D721Med (cell line): ENCODE data around the gene ANXA6.

Source experiments
- DNase-seq: peaks from one replicate; pipeline ENCODE4 v3.0.0; 2011; ENCODE audit warnings: low spot score; ENCODE audit not compliant: insufficient read length
- FAIRE-seq: peaks from 2 replicates; lab custom pipeline; 2011; peaks lifted over from hg19 to GRCh38; lab: Jason Lieb, UNC
- TF ChIP-seq, protein P1 (sequence below): IDR thresholded peaks from 2 replicates; pipeline ENCODE4 v1.5.1; 2012; ENCODE audit warnings: mild to moderate bottlenecking, control low read depth; ENCODE audit not compliant: insufficient read depth; ENCODE audit errors: missing control alignments

The ANXA6 gene

DNA sequence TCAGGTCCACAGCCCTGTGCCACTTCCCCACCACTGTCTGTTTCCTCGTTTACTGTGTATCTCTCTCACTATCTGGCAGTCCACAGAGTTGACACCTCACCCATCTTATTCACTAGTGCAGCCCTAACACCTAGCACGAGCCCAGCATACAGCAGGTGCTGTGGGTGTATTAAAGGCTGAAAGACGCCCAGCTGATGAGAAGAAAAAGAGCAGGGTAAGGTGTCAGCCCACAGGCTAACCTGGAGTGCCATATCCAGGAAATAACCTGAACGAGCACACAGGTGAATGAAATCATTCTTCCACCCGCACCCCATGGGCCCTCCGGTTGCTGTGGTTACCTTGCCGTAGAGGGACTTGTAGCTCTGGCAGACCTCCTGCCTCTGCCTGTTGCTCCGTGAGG lies 18.6 kb downstream of the ANXA6 start:
- DNase-seq (no peak), FAIRE-seq (no peak)
- TF ChIP-seq, protein P1, sequence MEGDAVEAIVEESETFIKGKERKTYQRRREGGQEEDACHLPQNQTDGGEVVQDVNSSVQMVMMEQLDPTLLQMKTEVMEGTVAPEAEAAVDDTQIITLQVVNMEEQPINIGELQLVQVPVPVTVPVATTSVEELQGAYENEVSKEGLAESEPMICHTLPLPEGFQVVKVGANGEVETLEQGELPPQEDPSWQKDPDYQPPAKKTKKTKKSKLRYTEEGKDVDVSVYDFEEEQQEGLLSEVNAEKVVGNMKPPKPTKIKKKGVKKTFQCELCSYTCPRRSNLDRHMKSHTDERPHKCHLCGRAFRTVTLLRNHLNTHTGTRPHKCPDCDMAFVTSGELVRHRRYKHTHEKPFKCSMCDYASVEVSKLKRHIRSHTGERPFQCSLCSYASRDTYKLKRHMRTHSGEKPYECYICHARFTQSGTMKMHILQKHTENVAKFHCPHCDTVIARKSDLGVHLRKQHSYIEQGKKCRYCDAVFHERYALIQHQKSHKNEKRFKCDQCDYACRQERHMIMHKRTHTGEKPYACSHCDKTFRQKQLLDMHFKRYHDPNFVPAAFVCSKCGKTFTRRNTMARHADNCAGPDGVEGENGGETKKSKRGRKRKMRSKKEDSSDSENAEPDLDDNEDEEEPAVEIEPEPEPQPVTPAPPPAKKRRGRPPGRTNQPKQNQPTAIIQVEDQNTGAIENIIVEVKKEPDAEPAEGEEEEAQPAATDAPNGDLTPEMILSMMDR = no peak

DNA sequence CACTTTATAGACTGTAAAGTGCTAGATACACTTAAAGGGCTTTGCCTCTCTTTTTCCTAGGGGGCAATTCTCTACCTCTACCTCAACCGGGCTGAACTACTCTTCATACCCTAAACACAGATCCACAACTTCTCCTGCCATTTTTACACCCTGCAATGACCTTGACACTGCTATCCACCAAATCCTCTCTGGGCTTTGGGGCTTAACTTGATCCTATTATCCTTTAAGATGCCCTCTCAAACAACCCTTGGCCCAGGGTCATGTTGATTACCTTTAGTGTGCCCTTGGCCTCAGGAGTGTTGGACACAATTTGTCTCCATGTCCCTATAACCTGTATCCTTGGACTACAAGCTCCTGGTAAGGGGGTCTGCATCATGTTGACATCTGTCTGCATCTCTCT lies 19.5 kb downstream of the ANXA6 start:
- DNase-seq = peak; percentile 51
- no peak for FAIRE-seq
- TF ChIP-seq, protein P1 = no peak

DNA sequence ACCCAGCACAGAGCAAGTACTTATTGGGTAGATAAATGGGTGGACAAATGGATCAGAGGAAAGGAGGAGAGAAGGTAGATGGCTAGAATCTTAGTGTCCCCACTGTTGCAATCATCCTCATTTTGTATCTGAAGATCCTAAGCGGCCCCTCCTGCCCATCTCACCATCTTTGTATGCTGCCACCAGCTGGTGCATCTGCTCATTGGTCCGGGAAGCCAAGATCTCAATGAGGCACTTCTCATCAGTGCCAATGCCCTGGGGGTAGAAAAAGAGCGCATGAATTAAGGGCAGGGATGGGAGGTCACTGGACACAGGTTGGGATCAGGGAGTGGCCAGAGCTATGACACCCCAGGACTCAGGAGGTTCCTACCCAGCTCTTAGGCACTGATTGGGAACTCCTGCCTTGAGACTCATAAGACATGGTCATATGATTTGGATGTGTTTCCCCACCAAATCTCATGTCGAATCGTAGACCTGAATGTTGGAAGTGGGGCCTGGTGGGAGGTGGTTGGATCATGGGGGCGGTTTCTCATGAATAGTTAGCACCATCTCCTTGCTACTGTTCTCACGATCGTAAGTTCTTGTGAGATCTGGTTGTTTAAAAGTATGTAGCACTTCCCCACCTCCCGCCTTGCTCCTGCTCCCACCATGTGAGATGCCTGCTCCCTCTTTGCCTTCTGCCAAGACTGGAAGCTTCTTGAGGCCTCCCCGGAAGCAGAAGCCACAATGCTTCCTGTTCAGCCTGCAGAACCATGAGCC lies 20.3 kb downstream of the ANXA6 start:
- DNase-seq (no peak), FAIRE-seq (no peak)
- TF ChIP-seq, protein P1 = no peak

DNA sequence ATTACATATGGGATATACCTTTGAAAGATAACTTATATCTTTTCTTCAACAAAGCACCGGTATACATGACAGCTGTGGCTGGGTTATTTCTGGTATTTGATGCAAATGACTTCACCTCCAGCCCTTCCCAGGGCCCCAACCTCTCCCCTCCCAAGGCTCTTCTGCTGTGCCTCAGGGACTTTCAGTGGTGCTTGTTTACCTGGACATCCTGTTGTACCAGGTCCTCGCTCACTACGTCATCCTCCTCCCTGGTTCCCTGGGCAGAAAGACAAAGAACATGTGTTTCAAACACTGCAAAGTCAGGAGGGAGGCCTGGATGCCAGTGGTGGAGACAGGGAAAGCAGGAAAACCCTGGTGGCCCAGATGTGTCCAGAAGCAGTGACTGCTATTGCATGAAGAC lies 23.4 kb downstream of the ANXA6 start:
- DNase-seq = no peak
- TF ChIP-seq, protein P1 = no peak
- no peak for FAIRE-seq

DNA sequence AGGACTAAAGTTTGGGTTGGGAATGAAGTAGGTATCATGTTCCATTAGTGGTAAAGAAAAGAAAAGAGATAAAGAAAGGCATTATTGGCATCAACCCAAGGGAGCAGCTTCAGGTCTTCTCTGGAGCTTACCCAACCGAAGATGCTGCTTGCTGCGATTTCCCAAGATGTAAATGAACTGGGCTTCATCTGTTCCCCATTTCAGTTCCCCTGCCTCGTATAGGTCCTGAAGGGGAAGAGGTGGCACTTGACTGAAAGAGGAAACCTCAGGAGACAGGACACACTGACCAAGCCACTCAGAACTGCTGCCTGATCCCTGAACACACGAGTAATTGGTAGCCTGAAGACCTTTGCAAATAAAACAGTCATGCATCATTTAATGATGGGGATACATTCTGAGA lies 24.6 kb downstream of the ANXA6 start:
- TF ChIP-seq, protein P1 = no peak
- no peak for FAIRE-seq
- no peak for DNase-seq

DNA sequence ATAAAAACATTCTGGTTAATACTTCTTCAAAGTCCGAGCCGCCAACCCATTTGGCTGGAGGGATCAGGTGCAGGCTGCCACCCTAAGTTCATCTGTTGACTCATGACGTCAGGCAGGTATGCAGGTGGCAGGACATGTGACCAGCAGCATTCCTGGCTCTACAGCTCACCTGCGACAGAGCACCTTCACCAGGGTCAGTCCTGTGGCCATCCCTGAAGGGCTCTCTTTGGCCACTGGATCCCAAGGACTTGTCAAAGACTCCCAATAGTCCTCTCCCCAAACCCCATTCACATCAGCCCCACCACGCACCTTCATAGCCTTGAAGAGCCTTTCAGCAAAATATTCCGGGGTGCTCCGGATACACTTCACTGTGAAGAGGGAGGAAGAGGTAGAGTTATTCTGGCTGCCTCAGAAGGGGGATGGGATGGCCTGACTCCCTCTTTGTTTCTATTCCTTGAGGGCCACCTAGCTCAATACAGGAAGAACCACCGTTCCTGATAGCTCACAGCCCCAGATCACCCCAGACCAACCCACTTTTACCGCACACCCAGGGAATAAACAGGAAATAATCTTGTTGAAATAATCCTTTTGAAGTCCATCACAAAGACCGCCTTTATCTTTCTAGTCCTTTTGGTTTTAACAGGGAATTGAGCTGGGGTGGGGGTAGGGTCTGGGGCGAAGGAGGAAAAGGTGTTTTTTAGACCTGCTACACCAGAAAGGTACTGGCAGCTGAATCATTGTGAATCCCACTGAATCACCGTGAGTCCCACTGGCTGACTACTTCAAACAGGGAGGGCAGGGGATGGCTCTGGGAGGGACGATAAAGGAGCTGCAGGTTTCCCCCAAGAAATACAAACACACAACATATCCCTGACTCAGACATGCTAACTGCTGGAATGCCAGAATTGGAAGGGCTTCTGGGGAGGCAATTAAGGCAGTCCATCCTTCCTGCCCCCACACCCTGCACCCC lies 26.4 kb downstream of the ANXA6 start:
- DNase-seq (no peak), FAIRE-seq (no peak)
- TF ChIP-seq, protein P1 = no peak
